GM12801 (cell line): ENCODE measurements around the gene KCNJ10.

Experiments used
- TF ChIP-seq, protein P1 (sequence below): IDR thresholded peaks from one replicate; pipeline ENCODE4 v1.5.1; 2011; ENCODE audit warnings: control low read depth; ENCODE audit not compliant: insufficient read length; ENCODE audit errors: extremely low read depth

KCNJ10 gene

GRCh38 chr1:160092366-160093068, 22.6 kb upstream of the KCNJ10 start:
- TF ChIP-seq, protein P1, sequence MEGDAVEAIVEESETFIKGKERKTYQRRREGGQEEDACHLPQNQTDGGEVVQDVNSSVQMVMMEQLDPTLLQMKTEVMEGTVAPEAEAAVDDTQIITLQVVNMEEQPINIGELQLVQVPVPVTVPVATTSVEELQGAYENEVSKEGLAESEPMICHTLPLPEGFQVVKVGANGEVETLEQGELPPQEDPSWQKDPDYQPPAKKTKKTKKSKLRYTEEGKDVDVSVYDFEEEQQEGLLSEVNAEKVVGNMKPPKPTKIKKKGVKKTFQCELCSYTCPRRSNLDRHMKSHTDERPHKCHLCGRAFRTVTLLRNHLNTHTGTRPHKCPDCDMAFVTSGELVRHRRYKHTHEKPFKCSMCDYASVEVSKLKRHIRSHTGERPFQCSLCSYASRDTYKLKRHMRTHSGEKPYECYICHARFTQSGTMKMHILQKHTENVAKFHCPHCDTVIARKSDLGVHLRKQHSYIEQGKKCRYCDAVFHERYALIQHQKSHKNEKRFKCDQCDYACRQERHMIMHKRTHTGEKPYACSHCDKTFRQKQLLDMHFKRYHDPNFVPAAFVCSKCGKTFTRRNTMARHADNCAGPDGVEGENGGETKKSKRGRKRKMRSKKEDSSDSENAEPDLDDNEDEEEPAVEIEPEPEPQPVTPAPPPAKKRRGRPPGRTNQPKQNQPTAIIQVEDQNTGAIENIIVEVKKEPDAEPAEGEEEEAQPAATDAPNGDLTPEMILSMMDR: no peak

GRCh38 chr1:160091666-160092223, 21.8 kb upstream of the KCNJ10 start:
- TF ChIP-seq, protein P1: no peak

DNA sequence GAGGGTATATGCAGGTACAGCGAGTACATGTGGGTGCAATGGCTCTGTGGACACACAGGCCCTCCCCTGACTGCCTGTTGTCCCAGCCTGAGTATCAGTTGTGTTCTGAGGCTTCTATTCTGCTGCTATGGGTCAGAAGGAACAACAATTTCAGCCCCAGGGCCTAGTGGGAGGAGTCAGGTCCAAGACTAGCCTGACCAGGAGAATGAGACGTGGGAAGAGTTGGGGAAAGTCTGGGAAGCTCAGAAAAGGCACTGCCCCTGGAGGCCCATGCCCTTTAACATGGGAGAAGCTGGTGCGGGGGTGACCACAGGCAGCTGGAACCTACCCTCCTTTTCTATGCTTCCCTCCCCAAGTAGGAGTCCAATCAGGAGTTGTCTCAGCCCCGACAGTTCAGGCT, 20.8 kb upstream of the KCNJ10 start:
- TF ChIP-seq, protein P1: no peak

DNA sequence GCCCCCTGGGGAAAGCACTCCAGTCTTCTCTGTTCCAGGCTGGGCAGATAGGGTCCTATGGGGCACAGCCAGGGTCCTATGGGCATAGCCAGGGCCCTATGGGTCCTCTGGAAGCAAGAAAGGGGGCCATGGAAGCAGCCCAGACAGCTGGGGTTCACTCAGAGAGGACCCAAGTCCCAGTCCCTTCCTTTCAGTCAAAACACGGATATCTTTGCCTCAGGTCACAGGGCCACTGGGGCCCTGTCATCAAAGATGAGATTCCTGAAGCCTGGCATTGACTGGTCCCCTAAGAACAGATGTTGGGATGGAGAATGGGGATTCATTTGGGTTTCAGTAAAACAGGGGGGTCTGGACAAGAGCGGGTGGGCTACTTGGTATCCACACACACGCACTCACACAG, 19.9 kb upstream of the KCNJ10 start:
- TF ChIP-seq, protein P1: no peak

DNA sequence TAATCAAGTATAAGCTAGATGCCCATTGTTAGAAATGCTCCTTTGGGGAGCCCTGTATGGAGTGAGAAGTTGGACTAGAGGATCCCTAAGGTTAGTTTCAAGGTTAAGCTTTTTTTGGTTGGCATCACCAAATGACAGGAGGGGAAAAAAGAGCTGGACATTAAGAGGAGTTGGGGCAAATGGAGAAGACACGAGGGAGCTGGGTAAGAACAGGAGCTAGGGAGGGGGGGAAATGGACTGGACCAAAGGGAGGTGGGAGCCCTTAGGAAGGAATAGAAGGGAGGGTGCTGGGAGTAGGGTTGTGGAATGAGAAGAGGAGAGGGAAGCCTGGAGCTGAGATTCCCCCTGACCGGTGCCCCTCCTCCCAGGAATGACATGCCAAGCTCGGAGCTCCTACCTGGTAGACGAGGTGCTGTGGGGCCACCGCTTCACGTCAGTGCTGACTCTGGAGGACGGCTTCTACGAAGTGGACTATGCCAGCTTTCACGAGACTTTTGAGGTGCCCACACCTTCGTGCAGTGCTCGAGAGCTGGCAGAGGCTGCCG, 17.2 kb upstream of the KCNJ10 start:
- TF ChIP-seq, protein P1: no peak

- TF ChIP-seq, protein P1: no peak
Measured at GRCh38 chr1:160086456-160086892, 16.5 kb upstream of the KCNJ10 start.

DNA sequence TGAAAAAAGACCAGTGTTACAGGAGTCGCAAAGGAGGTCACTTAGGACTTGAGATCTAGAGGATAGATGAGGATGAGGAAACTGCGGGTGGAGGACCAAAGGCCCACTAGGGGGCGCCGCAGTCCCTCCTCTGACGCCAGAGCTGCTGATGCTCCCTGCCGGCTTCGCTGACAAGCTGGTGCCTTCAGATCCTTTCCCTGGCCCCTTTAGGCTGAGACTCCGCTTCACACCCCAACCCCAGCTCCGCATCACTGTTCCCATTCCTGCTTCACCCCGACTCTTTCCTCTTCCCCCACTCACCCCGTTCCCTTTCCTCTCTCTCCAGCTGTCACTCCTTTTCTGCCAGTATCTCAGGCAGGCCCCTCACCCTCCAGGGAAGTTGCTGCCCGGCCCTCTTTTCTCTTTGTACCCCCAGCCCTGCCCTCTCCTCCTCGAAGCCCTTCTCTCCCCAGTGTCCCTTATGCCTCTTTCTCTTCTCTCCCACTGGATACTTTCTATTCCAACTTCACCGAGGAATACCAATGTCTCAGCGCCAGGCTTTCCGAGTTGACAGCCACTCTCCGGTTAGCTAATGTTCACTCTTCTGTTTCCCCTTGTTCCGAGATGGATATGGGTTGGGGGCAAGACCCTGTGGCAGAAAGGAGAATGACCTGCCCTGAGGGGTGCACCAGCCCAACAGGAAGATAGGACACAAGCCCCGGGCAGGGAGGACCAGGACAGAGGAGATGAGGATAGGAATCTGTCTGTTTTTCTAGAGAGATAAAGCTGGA, 15.9 kb upstream of the KCNJ10 start:
- TF ChIP-seq, protein P1: no peak
